GM12865 (cell line): ENCODE data around the gene SFXN1.

ENCODE experiments used
- DNase-seq: peaks from one replicate; pipeline ENCODE4 v3.0.0; 2010; ENCODE audit warnings: low read depth
- H3K4me3 ChIP-seq: 2 replicates; pipeline ENCODE4 v1.5.1; 2011; ENCODE audit warnings: mild to moderate bottlenecking, low read depth, low read length, control low read depth
- TF ChIP-seq, protein P1 (sequence below): IDR thresholded peaks from 2 replicates; pipeline ENCODE4 v1.5.1; 2011; ENCODE audit warnings: low read length, control low read depth, low read depth, inconsistent platforms; ENCODE audit not compliant: insufficient read depth; ENCODE audit errors: missing control alignments

Gene SFXN1

DNA sequence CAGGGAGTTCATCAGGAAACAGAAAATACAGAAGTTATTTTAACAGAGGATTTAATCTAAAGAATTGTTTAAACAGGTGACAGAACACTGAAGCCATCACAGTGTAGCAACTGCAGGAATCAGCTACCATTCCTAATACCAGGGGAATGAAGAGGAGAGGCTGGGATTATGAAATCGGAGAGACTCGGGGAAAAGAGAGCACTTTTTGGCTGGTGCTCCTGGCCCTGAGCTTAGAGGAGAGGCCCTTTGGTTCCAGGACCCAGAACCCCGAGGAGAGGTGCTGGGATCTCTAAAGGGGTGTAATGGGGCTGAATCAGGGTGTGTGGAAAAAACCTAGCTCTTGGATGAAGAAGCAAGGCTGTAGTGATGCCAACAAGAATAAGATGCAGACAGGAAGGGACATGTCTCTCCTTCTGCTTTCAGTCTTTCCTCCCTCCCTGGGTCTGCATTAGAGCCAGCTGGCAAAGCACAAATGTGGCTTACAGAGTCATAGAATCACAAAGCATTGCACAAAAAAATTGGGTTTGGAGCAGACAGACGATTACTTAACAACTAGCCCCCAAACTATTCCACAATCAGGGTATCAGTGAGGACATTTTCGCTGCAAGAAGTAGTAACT lies 11.6 kb upstream of the SFXN1 start:
- no peak for DNase-seq
- H3K4me3 ChIP-seq: no peak overlapping the region
- TF ChIP-seq, protein P1, sequence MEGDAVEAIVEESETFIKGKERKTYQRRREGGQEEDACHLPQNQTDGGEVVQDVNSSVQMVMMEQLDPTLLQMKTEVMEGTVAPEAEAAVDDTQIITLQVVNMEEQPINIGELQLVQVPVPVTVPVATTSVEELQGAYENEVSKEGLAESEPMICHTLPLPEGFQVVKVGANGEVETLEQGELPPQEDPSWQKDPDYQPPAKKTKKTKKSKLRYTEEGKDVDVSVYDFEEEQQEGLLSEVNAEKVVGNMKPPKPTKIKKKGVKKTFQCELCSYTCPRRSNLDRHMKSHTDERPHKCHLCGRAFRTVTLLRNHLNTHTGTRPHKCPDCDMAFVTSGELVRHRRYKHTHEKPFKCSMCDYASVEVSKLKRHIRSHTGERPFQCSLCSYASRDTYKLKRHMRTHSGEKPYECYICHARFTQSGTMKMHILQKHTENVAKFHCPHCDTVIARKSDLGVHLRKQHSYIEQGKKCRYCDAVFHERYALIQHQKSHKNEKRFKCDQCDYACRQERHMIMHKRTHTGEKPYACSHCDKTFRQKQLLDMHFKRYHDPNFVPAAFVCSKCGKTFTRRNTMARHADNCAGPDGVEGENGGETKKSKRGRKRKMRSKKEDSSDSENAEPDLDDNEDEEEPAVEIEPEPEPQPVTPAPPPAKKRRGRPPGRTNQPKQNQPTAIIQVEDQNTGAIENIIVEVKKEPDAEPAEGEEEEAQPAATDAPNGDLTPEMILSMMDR: no peak

DNA sequence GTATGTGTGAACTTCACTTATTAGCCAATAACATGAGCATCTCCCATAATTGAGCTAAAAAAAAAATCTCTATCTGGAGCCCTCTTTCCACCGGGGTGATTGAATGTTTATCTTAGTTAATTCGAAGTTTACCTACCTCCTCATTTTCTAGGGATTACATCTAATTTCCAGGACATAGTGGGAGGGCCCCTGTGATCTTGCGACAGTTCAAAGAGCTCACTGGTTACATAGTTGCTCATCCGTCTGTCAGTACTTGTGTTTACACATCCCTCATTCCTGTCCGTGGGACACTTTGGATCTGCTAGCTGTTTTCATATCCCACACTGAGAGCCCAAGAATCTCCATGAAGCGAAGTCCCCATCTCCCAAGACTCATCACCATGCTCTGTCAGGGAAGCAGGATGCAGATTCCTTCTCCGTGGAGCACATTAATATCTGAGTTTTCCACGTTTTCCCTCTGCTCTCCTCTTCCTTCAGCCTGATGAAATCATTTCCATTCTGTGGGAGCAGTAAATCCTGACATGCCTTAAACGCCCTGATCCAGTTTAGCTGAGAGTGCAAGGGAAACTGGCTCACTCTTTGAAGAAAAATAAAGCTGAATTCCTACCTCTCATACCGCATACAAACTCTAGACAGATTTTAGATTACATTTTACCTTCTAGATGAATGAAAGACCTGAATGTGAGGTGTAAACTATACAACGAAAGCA lies 10.2 kb upstream of the SFXN1 start:
- no peak overlapping the region for H3K4me3 ChIP-seq
- DNase-seq: no peak
- TF ChIP-seq, protein P1: no peak

DNA sequence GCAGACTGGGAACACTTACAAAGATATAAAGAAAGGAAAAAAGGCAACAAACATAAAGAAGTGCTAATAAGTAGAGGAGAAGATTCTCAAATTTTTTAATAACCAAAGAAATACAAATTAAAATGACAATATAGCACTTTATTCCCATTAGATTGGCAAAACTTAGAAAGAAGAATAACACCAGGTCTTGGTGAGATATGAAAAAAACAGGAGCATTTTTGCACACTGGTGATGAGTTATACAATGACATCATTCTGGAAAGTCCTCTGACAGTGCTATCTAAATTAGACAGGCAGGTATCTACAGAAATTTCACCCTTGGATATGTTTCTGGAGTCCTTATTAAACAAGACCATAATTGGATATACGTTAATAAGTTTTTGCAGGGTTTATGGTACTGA lies 9.5 kb upstream of the SFXN1 start:
- no peak for DNase-seq
- TF ChIP-seq, protein P1: no peak
- no peak overlapping the region for H3K4me3 ChIP-seq

DNA sequence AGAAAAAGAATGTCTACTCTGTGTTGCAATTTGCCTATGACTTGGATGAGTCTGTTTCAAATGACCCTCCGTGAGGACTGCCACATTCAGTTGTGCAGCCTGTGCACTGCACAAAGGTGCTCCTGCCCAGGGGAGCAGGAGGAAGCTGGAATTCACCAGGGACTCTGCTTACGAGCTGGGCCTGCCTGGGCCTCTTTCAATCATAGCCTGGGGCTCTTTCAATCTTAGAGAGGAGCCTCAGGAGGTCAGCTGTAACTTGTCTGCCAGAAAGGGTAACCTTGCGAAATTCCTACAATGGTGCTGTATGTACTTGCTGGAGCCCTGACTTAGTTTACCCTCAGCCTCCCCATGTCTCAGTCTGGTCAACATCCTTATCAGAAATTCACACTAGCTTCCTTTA lies 8.4 kb upstream of the SFXN1 start:
- no peak overlapping the region for H3K4me3 ChIP-seq
- DNase-seq: no peak
- TF ChIP-seq, protein P1: no peak

DNA sequence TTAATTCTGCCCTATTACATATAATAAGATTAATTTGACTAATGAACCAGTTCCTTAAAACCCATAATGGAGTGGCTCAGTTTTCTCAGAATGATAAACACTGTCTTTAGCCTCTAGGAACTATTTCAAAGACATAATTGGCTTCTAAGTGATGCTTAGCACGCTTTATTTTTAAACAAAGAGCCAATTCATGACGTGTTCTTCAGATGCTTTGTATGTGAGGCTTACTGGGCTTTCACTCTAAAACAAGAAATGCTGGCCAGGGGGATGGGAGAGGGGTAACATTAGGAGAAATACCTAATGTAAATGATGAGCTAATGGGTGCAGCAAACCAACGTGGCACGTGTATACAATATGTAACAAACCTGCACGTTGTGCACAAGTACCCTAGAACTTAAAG lies 7.6 kb upstream of the SFXN1 start:
- TF ChIP-seq, protein P1: no peak
- no peak for DNase-seq

DNA sequence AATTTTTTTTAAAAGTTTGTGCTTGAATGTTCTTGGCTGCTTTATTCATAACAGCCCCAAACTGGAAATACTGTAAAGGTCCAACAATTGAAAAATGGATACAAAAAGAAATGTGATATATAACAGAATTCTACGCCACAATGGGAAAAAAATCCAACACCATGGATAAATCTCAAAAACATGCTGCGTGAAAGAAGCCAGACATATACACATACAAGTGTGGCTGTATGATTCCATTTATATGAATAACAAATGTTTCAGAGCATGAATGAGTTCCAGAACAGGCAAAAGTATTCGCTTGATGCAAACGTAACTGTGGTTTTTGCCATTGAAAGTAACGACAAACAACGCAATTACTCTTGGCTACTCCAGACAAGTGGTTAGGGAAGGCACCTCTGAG lies 7.2 kb upstream of the SFXN1 start:
- no peak overlapping the region for H3K4me3 ChIP-seq
- TF ChIP-seq, protein P1: no peak
- DNase-seq: no peak

More for the DNA sequence above, 7.6 kb upstream of the SFXN1 start:
- no peak overlapping the region for H3K4me3 ChIP-seq
